Esophagus muscularis mucosa (tissue), 4 donors: ENCODE data around the gene TAL1. TPM values are rescaled to one million over a fixed set of nuclear protein-coding genes. Genes with fewer than 3 reads are reported as not detected.

ENCODE experiments used
- DNase-seq: peaks from one replicate; pipeline ENCODE4 v3.0.0-alpha.2; 2017; ENCODE audit errors: extremely low spot score
- H3K27ac ChIP-seq, 4 donors: fragments of 200-600 bp; sonication (generic); replicated peaks in 1 of 4; 1 replicate in 3 of 4; 2 replicates in 1 of 4; pipeline ENCODE4 v1.5.1; 2016 to 2019; ENCODE audit warnings: mild to moderate bottlenecking in 1 of 4
- H3K27me3 ChIP-seq, 4 donors: fragments of 200-600 bp; sonication (generic); one replicate each; pipeline versions ENCODE4 v1.5.1 to v1.6.0; 2016 to 2019
- H3K36me3 ChIP-seq, 4 donors: fragments of 200-600 bp; sonication (generic); one replicate each; pipeline ENCODE4 v1.5.1; 2016 to 2019
- H3K4me1 ChIP-seq, 4 donors: fragments of 200-600 bp; sonication (generic); one replicate each; pipeline ENCODE4 v1.5.1; 2016 to 2019
- H3K4me3 ChIP-seq, 4 donors: fragments of 200-600 bp; sonication (generic); 1 replicate in 2 of 4; 2 replicates in 2 of 4; pipeline ENCODE4 v1.5.1; 2016 to 2019; ENCODE audit warnings: mild to moderate bottlenecking in 4 of 4, moderate library complexity in 1 of 4
- H3K9me3 ChIP-seq, 4 donors: fragments of 200-600 bp; sonication (generic); 1 replicate in 3 of 4; 2 replicates in 1 of 4; pipeline ENCODE4 v1.5.1; 2016 to 2019
- EP300 ChIP-seq: sonication (generic); formaldehyde crosslinking; IDR thresholded peaks from one replicate; pipeline ENCODE4 v1.6.1; 2017; ENCODE audit warnings: antibody characterized with exemption
- POLR2A ChIP-seq: fragments of 450-650 bp; IDR thresholded peaks from one replicate; pipeline ENCODE4 v1.6.1; 2017; ENCODE audit warnings: antibody characterized with exemption, moderate library complexity, mild to moderate bottlenecking, low read depth
- POLR2AphosphoS5 ChIP-seq, 2 donors: sonication (generic); formaldehyde crosslinking; IDR thresholded peaks; one replicate each; pipeline ENCODE4 v1.6.1; 2017; ENCODE audit warnings: antibody characterized with exemption in 2 of 2
- WGBS: methylation state at CpG from one replicate; pipeline ENCODE4 v1.1.5; 2018; 5-methylcytosine and 5-hydroxymethylcytosine counted together
- intact Hi-C: fragments of 100-400 bp; cut with DNase I; formaldehyde crosslinking; loops from one replicate; pipeline ENCODE4 v1.15.1; 2023
- total RNA-seq, 4 donors: library from RNA; depleted of rRNA; stranded (reverse); fragments of >200 nt; gene quantifications; one replicate each; pipeline versions ENCODE4 v1.1.0 to v1.2.1, GENCODE V29; 2016
- TF ChIP-seq, protein P1 (sequence below), 3 experiments: fragments of 200-600 bp in 2 of 3; fragments of 450-650 bp in 1 of 3; sonication (generic) in 2 of 3; IDR thresholded peaks; one replicate each; pipeline ENCODE4 v1.5.1; 2017 to 2019; ENCODE audit warnings: antibody characterized with exemption in 3 of 3, mild to moderate bottlenecking in 2 of 3, moderate library complexity in 1 of 3

TAL1 gene
- total RNA-seq, 4 donors from 2014 or later, result 2.5 to 4.8 (median 4.1) TPM

DNA sequence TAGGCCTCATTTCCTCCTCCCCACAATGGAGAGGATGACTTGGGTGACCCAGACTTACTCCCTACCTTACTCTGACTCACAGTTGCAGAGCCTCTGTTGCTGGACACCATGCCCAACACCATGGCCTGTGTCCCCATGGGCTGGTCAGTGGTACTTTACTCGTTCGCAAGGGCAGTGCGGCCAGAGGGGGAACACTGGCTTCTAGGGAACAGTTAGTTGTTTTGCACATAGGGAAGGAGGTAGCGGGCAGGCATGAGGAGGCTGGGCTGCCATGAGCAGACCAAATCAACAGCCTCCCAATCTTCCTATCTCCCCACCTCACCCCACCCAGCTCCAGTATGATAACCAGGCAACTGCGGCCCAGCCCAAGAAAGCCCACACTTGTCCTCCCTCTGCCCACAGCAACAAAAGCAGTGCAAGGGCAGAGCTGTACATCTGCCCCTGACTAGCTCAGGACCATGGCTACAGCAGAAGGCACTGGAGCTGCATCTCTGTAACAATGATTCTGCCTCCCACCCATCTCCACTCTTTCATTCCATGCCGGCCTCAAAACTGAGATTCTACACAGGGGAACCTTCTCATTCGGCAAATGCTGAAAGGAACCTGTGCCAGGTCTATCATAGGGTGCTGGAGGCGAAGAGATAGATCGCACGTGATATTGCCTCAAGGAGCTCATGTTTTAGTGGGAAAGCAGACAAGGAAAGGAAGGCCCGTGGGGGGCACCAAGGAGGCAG lies 18.6 kb downstream of the TAL1 start:
- no peaks in the 10 kb centered on the region for H3K9me3 ChIP-seq
- H3K4me1 ChIP-seq, result peaks cover 0 to 16% (median 12%) of the 10 kb centered on the region in 4 donors
- no peak overlapping the region for H3K27ac ChIP-seq
- WGBS, result 87% methylated on average over 10 of the region's 11 CpGs
- H3K27me3 ChIP-seq, result peaks cover 0 to 22% (median 0%) of the 10 kb centered on the region in 4 donors
- no peak for DNase-seq
- H3K4me3 ChIP-seq, result no peak overlapping the region
- no peaks in the 10 kb centered on the region for H3K36me3 ChIP-seq
- intact Hi-C loops, result no loop called here
- TF ChIP-seq EP300, result no peak
- TF ChIP-seq POLR2AphosphoS5 (IDR thresholded peaks at IDR 0.05), result no peak
- TF ChIP-seq, protein P1, sequence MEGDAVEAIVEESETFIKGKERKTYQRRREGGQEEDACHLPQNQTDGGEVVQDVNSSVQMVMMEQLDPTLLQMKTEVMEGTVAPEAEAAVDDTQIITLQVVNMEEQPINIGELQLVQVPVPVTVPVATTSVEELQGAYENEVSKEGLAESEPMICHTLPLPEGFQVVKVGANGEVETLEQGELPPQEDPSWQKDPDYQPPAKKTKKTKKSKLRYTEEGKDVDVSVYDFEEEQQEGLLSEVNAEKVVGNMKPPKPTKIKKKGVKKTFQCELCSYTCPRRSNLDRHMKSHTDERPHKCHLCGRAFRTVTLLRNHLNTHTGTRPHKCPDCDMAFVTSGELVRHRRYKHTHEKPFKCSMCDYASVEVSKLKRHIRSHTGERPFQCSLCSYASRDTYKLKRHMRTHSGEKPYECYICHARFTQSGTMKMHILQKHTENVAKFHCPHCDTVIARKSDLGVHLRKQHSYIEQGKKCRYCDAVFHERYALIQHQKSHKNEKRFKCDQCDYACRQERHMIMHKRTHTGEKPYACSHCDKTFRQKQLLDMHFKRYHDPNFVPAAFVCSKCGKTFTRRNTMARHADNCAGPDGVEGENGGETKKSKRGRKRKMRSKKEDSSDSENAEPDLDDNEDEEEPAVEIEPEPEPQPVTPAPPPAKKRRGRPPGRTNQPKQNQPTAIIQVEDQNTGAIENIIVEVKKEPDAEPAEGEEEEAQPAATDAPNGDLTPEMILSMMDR (IDR thresholded peaks at IDR 0.05), result no peak
- TF ChIP-seq POLR2A, result no peak

DNA sequence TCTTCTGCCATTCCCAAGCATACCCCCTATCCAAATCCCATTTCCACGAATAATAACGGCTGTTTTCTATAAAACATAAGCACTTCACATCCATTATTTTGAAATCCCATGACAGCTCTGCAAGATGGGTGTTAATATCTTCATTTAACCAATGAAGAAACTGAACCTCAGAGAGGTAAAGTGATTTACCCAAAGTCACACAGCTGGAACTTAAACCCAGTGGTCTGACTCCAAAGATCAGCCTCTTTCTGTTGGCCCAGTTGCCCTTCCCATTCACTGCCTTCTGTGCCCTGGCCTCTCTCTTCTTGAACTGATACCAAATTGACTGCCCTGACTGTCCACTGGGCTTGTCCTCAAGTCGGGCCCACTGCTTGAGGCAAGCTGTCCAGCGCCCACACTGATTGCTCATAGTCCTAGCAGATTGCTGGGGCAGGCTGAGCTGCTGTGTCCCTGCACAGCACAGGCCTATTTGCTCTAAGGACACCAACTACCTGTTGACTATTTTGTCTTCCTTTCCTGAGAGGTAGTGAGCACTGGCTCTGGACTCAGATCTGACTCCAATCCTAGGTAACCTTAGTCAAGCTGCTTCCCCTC lies 19.3 kb downstream of the TAL1 start:
- Histone ChIP-seq H3K4me3 (no peak overlapping the region), H3K9me3 (no peaks in the 10 kb centered on the region), H3K36me3 (no peaks in the 10 kb centered on the region), H3K27me3 (peaks cover 0 to 28% (median 0%) of the 10 kb centered on the region in 4 donors), H3K27ac (peak overlapping the region in 3 of 4 donors; percentile 17 to 59 (median 18)), H3K4me1 (peaks cover 0 to 16% (median 12%) of the 10 kb centered on the region in 4 donors)
- DNase-seq, result no peak
- TF ChIP-seq EP300, result no peak
- TF ChIP-seq POLR2A, result no peak
- TF ChIP-seq POLR2AphosphoS5 (IDR thresholded peaks at IDR 0.05), result no peak
- TF ChIP-seq, protein P1 (IDR thresholded peaks at IDR 0.05), result no peak
- intact Hi-C loops, result no loop called here
- WGBS, result 86% methylated on average over 4 of the region's 4 CpGs

DNA sequence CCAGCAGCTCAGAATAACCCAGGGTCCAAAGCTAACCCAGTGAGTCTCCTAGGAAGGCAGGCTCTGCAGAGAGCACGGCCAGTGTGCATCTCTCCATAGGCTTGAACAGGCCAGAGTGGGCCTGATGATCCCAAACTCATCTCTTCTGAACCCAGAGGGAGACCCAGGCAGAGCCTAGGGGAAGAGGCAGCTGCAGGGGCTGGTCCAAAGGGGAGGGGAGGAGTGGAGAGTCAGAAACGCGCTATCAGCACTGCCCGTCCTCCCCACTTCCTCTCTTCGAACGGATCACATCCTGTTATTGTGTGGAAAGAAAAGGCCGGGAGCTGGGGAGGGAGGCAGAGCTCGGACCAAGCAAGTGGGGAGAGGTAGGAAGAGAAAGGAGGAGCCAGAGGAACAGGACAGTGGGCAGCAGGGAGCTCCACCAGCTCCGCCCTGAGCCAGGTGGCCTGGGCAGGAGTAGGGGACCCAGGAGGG lies 20.2 kb downstream of the TAL1 start:
- DNase-seq, result no peak
- WGBS, result 39% methylated on average over 9 of the region's 9 CpGs
- intact Hi-C loops, result no loop called here
- H3K27ac ChIP-seq, result peak overlapping the region in 3 of 4 donors; percentile 17 to 59 (median 18)
- H3K4me3 ChIP-seq, result no peak overlapping the region
- no peaks in the 10 kb centered on the region for H3K9me3 ChIP-seq
- peaks cover 0 to 16% (median 12%) of the 10 kb centered on the region in 4 donors for H3K4me1 ChIP-seq
- H3K27me3 ChIP-seq, result peaks cover 0 to 30% (median 0%) of the 10 kb centered on the region in 4 donors
- TF ChIP-seq, protein P1 (IDR thresholded peaks at IDR 0.05), result no peak
- peak; percentile 42 to 62 for TF ChIP-seq POLR2AphosphoS5 (IDR thresholded peaks at IDR 0.05)
- no peaks in the 10 kb centered on the region for H3K36me3 ChIP-seq

DNA sequence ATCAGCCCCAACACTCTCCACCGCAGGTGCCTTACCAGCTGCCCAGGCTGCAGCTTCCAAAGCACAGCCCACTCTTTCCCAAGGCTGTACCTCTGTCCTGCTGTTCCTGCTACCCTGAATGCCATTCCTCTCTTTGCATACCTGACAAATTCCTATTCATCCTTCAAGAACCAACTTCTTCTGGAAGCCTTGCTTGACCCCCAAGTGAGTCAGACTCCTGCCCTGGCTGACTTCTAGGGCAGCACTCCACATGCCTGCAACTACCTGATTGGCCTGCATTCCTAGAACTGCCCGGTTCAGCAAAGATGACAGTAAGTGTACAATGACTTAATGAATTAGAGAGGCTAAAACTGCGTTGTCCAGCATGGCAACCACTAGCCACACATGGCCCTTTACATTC lies 21.4 kb downstream of the TAL1 start:
- TF ChIP-seq EP300 (no peak), POLR2A (no peak), POLR2AphosphoS5 (IDR thresholded peaks at IDR 0.05) (no peak)
- TF ChIP-seq, protein P1 (IDR thresholded peaks at IDR 0.05), result no peak
- intact Hi-C loops, result no loop called here

More for the DNA sequence above, 21.4 kb downstream of the TAL1 start:
- Histone ChIP-seq H3K4me3 (no peak overlapping the region), H3K27ac (no peak overlapping the region), H3K27me3 (peaks cover 0 to 35% (median 0%) of the 10 kb centered on the region in 4 donors), H3K36me3 (no peaks in the 10 kb centered on the region), H3K4me1 (peaks cover 0 to 16% (median 12%) of the 10 kb centered on the region in 4 donors), H3K9me3 (no peaks in the 10 kb centered on the region)
- WGBS, result 89% methylated on average over 3 of the region's 3 CpGs
- no peak for DNase-seq
